Lung microvascular endothelial cell (primary cell): ENCODE results near the gene SIRPA. TPM values are rescaled to one million over a fixed set of nuclear protein-coding genes. Genes with fewer than 3 reads are reported as not detected.

ENCODE experiments used
- DNase-seq, 2 donors: peaks; one replicate each; pipeline versions ENCODE4 v3.0.0 to v3.0.0-alpha.2; 2010; ENCODE audit warnings: low read depth in 2 of 2
- total RNA-seq: library from RNA; depleted of rRNA; stranded (reverse); fragments of >200 nt; gene quantifications from 2 replicates; pipeline ENCODE4 v1.2.1, GENCODE V29; 2014

The SIRPA gene
- total RNA-seq, 1 donor from 2014 or later, result 51.8 TPM

DNA sequence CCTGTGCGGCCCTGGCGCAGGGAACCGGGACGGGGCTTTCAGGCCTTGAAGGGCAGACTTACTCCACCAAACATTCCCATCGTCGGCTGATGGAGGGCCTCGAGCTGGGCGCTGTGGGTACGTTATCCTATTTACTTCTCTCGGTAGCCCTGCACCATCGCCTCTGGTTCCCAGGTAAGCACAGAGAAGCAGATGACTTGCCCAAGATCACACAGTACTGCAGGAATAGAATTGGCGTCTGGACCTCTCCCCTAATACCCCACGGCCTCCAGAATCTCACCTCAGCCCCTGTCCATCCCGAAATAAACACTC is 52.3 kb downstream of the SIRPA start:
- no peak for DNase-seq

DNA sequence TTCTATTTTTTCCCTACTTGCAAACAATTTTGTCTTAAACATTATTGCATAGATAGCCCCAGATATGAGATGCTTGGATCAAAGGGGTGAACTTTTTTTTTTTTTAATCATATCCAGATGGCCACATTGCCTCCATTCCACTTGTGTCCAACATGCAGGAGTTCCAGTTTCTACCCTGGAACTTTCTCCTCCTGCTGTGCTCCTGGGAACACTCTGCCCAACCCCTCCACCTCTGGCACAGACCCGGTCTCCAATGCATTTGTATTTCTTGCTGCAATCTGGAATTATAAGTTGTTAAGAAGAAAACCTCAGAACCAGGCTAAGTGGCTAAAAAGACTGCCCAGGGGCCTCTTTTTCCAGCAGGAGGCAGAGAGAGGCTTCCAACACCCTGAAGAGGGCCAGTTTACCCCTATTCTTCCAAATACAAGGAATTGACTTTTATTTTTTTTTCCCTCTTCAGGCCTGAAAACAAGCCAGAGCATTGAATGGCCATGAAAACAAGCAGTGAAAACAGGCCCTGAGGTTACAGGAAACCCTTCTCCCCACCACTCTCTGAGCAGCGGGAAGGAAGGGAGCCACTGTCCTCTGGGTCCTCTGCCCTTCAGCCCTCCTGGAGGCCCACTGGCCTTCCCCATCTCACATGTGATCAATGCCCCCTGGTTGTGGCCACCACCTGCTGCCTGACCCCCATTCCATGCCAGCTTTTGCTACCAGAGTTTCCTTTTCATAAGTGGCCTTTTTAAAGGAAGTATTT is 54.3 kb downstream of the SIRPA start:
- peak in 1 of 2 donors; percentile 64 for DNase-seq

DNA sequence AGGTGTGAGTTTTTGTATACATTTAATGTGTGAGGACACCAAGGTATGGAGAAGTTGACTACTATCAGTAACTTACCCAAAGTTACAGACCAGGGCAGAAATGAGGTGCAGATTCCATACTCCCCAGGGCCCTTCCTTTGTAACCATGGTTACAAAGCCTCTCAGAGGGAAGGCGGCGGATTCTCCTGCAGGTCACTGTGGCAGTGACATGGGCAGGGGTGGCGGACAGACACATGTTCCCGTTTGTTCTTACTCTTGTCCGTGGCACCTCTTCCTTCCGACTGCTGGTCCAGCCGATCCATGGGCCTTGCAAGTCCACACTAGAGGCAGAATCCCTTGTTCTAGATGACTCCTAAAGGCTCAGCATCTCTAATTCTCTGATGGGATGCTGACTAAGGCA is 55.6 kb downstream of the SIRPA start:
- DNase-seq, result no peak

DNA sequence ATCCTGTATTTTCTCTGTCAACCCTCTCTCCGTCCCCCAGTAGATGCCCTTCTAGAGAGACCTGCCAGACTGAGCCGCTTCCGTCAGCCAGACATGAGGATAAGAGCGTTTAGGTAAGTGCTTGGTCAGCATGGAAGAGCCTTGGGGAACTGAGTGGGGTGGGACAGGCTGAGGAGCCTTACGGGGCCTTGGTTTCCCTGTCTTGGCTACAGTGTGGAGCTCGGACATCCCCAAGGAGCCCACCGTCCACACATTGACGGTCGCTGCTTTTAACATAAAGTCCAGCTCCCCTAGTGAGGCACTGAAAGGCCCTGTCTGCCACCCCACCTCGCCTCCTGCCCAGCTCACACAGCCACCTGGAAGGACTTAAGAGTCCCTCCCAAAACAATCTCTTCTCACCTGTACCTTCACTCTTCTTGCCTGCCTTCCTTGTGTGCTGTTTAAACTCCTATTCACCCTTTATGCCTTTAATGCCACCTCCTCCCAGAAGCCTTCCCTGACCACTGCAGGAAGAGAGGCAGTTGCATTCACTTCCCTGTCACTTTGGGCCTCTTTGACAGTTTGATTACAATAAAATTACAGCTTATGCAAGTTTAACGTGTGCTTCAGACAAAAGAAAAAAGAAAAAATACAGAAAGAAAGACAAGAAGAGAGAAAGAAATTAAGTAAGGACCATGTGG is 56.4 kb downstream of the SIRPA start:
- DNase-seq, result no peak

DNA sequence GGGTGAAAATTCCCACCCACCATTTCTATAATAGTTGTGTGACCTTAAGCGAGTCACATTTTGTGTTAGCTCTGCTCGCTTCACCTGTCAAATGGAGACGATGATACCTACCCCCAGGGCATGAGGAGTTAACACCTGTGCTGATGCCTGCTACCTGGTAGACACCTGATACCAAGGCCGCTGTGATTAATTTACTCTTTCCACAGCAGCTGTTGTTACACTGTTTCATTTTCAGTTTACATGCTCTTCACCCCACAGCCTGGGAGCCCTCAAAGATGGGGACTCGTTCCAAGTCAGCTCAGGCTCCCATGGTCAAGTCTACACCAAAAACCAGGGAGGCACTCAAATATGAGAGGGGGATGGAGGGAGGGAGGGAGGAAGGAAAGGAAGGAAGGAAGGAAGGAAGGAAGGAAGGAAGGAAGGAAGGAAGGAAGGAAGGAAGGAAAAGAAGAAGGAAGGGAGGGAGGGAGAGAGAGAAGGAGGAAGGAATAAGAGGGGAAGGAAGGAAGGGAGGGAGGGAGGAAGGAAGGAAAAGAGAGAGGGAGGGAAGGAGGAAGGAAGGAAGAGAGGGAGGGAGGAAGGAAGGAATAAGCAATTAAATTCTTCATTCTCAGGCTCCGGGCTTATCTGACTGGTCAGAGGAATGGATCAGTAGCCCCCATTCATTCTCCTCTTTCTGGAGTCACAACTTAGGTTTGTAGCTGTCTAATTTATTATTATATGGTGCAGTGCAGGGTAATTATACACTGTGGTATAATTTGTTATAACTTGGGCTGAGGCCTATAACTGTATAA is 57.7 kb downstream of the SIRPA start:
- DNase-seq, result no peak

DNA sequence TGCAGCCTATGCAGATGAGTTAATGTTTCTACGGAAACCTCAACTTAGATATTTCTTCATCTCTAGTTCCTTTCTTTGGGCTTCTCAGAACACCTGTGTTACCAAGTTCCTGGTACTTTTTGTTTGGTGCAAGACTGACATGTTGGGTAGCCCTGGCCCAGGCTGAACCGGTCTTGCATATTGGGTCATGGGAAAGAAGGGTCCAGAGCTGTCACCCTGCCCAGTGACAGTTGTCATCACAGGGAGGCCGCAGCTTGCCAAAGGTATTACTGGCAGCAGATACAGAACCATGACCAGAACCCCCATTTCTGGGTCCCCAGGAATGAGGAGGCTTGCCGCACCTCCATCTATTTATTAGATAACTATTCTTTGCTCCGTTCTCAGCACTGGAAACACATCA is 58.4 kb downstream of the SIRPA start:
- no peak for DNase-seq

DNA sequence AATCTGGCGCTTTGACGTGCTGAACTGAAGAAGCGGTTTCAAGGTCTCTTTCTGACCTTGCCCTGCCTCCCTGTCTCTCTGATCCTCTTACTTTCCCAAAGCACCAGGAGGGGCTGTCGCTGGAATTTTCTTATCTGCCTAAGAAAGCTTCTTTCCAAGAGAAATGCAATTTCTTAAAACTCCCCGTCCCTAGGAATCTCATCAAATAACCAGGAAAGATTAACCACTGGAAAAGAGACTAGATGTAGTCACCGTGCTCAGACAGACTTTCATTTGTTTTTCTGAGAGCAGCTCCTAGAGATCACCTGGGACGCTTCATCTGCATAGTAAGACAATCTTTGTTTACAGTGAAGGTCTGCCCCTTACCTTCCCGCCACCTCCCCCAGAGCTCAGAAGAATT is 60.0 kb downstream of the SIRPA start:
- DNase-seq, result no peak

DNA sequence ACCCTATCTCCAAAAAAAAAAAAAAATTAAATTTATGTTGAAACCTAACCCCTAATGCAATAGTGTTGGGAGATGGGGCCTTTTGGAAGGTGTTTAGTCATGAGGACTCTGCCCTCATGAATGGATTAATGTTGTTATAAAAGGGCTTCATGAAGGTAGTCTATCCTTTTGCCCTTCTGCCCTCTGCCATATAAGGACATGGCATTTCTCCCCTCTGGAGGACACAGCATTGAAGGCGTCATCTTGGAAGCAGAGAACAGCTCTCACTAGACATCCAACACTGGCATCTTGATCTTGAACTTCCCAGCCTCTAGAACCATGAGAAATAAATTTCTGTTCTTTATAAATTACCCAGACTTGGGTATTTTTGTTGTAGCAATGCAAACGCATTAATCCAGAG is 63.2 kb downstream of the SIRPA start:
- no peak for DNase-seq

DNA sequence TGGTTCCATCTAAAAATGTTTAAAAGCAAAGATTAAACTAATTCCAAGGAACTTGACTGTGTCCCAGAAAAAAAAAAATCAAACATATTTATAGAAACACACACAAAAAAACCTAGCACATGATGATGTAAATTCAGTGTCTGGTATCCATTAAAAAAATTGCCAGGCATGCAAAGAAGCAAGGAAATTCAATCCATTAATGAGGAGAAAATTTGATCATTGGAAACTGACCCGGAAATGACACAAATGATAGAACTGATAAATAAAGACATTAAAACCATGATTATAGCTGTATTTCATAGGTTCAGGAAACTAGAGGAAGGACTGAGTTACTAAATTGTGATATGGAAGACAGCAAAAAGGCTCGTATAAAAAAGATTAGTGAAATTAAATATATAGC is 63.9 kb downstream of the SIRPA start:
- no peak for DNase-seq

DNA sequence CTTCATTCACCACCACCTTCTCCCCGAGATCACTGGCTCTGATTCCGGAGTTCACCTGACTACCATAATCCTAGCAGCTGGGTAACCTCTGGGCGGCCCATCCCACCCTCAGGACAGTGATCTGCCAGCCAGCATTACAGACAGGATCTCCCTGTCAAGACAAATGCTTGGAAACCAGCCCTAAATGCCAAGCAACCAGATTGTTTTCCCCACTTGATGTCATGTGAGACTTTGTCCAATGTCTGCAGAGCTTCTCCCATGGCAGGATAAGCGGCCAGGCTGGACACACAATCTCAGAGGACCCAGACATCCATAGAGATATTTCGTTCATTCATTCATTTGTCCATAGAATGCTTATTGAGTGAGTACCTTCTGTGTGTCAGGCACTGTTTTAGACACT is 66.2 kb downstream of the SIRPA start:
- no peak for DNase-seq

DNA sequence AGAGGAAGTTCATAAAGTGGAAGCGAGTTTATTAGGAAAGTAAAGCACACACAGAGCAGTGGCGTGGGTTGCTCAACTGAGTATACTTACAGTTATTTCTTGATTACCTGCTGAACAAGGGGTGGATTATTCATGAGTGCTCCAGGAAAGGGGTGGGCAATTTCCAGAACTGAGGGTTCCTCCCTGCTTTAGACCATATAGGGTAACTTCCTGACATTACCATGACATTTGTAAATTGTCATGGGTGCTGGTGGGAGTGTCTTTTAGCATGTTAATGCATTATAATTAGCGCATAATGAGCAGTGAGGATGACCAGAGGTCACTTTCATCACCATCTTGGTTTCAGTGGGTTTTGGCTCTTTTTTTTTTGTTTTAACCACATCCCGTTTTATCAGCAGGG is 68.9 kb downstream of the SIRPA start:
- DNase-seq, result no peak

DNA sequence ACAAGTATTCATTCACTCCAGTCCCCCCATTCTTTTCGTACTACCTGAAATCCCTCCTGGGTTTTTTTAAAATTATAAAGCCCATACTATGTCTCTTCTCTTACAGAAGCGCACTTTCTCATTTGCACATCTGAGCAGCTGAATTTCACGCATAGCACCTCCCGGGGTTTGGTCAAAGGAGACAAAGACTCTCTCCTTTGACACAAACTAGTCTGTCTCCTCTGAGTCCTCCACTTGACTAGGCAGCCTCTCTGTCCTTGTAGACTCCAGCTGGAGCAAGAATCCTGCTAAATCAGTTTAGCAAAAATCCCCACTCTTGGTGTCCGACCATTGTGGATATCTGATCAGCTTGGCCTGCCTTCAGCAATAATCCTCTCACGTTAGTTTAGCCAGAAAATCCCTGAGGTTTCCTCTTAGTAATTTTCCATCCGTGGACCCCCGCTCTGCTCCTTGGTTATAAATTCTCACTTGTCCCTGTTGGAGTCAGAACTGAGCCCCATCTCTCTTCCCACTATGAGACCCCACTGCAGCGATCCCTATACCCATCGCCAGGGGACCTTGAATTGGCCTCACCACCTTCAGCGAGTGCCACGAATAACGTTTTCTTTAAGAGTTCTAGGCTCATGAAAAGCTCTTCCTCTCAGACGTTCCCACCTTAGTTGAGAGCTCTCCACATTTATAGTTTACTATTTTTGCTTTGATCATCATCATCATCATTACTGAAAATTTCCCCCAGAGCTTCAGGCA is 69.6 kb downstream of the SIRPA start:
- no peak for DNase-seq

DNA sequence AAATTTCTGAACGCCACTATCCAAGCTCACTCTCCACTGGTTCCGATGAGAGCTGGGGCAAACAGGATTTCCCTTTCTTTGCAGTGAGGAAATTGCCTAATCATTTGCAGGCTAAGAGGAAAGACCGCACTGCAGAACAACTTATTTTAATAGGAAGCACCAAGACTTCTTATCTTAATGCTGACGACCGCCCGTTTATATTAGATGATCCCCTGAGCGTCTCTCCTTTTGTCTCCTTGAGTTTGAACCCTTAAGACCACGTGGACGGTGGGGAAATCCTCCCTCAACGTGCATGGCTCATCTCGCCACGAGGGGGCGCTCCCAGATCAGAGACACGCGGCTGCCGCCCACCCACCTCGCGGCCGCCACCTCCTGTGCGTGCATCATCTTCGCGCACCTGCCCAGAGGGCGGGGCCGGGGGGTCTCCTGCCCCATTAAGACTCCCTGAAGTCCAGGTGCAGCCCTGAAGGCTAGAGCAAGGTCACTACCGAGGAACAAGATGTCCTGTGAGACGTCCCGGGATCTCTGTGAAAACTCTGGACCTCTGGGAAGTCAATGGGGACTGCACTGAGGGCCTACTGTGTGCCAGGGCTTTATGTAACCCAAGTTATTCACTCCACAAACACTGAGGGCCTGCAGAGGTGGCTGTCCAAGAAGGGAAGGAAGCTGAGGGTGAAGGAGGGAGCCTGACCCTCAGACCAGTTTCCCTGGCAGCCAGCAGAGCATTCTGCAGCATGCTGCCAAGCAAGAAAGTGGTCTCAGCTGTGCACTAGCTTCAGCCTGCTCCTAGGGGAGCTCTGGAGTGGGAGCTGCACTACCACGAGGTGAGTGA is 70.5 kb downstream of the SIRPA start:
- peak; percentile 61 to 62 for DNase-seq

DNA sequence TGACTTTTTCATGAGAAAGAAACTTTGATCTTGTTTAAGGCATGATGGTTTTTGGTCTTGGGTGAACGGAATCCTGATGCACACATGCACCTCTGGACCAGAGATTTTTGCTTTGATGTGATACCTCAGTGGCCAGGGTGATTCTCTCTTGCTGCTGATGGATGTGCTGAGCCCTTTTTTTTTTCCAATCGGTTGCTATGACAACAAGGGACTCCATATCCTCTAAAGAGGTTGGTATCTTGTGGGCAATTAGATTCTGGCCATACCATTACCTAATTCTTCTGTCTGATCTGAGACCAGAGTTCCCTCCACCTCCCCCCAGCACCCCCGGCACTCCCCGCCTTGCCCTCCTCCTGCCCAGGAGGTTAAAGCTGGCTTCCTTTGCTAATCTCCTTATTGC is 73.8 kb downstream of the SIRPA start:
- no peak for DNase-seq

DNA sequence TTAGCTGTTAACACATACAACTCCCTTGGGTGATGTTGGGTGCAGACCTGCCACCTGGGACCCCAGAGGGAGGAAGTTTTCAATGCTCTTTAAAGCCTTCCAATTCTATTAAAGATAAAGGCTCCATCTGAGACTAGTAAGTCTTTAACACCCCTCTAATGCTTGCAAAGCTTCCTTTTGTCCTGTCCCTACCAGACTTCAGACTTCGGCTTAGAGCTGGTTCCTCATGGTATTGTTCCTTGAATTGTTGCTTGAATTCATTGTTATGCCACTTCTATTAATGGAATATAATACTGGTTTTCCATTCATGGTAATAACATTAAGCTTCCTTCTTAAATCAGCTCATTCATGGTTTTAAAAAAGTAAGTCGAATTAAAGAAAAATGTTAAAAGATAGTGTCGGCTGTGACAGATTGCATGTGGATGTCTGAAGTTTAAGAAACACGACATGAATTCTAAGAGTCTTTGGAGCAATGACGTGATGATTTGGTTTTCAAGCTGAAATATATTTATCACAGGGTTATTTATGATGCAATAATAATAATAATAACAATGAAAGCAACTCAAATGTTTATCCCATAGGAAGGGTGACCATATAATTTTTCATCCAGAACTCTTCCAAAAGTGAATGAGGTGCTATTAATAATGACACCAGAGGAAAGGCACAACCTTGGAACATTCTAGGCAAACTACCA is 76.8 kb downstream of the SIRPA start:
- DNase-seq, result no peak

DNA sequence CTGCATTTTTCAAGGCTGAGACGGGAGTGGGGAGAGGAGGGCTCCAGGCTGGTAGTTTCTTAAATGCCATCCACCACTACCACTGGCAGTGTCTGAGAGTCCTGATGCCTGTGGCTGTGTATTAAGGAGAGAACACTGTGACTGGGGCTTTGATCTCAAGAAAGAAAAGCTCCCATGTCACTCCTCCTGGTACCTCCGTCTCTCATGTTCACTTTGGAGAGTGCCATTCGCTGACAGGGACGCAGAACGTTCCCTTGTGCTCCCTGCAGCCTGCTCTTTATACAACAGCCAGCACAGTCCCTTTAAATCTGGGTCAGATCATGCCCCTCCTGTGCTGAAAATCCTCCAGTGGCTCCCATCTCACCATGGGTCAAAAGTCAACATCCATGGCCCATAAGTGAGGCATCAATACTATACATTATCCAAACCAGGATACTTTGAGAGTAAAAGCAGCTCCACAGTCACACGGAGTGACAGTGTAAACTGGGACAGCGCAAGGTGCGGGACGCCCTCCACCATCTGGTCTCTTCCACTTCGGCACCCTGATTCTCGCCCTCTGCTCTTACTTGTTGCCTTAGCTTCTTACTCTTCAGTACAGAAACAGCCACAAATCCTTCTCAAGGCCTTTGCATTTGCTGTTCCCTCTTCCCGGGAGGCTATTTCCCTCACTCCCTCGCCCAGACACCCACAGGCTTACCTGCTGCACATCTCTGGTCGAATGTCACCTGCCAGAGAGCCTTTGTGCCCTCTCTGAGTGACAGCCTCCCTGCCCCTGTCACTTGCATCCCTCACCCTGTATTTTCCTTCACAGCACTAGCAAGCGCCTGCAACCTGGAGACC is 78.6 kb downstream of the SIRPA start:
- no peak for DNase-seq

DNA sequence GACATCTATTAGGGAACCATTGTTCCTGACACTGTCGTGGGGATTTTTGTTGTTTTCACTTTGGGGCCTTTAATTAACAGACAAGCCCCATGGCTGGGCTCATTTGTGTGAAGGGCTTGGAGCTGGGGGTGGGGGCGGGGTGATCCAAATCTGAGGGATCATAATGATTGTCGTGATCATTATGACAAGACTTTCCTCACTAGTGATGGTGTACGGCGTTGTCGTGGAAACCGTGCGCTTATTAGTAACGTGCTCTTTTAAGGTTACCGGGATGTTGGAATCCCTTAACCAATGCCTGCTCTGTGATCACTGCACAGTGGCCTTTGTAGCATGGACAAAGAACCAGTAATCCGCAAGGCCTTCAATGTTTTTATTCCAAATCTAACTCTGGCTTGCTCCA is 80.1 kb downstream of the SIRPA start:
- no peak for DNase-seq

DNA sequence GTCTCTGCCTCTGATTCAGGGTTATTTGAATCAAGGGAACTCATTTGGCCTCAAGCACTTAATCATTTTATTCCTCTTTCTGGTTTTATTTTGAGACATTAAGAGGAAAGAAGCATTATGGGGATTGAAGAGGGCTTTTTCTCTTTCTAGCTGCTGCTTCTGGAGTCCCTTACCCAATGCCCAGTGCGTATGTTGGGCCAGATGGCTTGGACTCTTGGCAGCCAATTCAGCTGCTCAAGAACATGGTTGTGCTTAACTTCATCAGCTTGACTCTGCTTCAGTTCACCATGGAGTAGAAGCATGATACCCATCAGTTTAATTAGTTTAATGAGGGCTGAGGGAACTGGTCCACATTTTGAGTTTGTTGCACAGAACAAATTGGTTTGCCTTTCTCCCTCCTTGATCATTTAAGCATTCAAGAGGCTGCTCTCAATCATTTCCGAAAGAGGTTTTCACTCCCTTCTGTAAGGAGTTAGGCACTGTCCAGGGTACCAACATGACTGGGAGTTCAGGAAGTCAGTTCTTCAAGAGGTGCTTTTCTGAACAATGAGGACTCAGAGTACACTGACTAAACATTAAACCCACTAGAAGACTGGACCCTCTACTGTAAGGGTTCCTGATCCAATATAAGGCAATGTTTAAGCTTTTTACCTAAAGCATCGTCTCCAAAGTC is 84.0 kb downstream of the SIRPA start:
- DNase-seq, result no peak

DNA sequence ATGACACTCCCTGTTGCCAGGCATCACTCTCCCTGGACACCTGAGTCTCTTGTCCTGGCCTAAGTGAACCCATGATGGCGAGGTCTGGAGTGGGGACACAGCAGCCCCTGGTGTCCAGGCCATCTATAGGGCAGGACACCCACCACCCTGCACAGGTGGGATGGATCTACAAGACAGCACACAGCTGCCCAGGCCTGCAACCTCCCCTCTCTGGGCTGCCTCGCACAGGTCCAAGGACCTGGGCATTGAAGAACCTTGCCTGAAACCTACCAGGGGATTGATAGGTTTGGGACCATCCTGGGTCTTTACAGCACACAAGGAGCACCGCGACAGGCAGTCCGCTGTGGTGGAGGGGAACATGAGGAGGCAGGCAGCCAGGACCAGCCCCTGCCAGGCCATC is 87.5 kb downstream of the SIRPA start:
- no peak for DNase-seq
